H1 (cell line): ENCODE data around the gene RAB3A. TPM values are rescaled to one million over a fixed set of nuclear protein-coding genes. Genes with fewer than 3 reads are reported as not detected.

Experiments used
- CTCF ChIA-PET: fragments of 300-600 bp; sonication (Branson Sonifier 250); formaldehyde crosslinking; loops from one replicate; lab custom pipeline; 2021; ENCODE audit not compliant: partially characterized antibody; lab: Charles Lee
- POLR2A ChIA-PET: fragments of 300-600 bp; sonication (Branson Sonifier 250); formaldehyde crosslinking; loops from one replicate; lab custom pipeline; 2021; ENCODE audit warnings: inconsistent platforms; ENCODE audit not compliant: partially characterized antibody; lab: Charles Lee
- DNase-seq, 2 experiments: peaks; one replicate each; pipeline versions ENCODE4 v3.0.0 to v3.0.0-alpha.2; 2010 to 2022; ENCODE audit warnings: low spot score in 2 of 2, low read depth in 1 of 2, mixed read lengths in 1 of 2
- FAIRE-seq: peaks from 2 replicates; lab custom pipeline; 2011; peaks lifted over from hg19 to GRCh38; lab: Jason Lieb, UNC
- H2AFZ ChIP-seq: 2 replicates; pipeline ENCODE4 v1.8.1; 2012; ENCODE audit warnings: low read length, inconsistent platforms
- H2AK5ac ChIP-seq: 2 replicates; pipeline ENCODE4 v1.6.1; 2013; ENCODE audit warnings: low read depth, low read length
- H2BK120ac ChIP-seq: replicated peaks from 2 replicates; pipeline ENCODE3; 2013; ENCODE audit warnings: low read depth, low read length, inconsistent platforms
- H2BK12ac ChIP-seq: 2 replicates; pipeline ENCODE4 v1.6.1; 2013; ENCODE audit warnings: low read depth, low read length
- H2BK15ac ChIP-seq: 2 replicates; pipeline ENCODE4 v1.6.1; 2013; ENCODE audit warnings: low read length
- H2BK20ac ChIP-seq: 2 replicates; pipeline ENCODE4 v1.6.1; 2013; ENCODE audit warnings: low read length
- H2BK5ac ChIP-seq: 2 replicates; pipeline ENCODE4 v1.6.1; 2013; ENCODE audit warnings: low read depth, low read length
- H3K14ac ChIP-seq: 2 replicates; pipeline ENCODE4 v1.6.1; 2013; ENCODE audit warnings: inconsistent platforms; ENCODE audit not compliant: insufficient read length
- H3K18ac ChIP-seq: 2 replicates; pipeline ENCODE4 v1.6.1; 2013; ENCODE audit warnings: low read length; ENCODE audit errors: extremely low read depth
- H3K23ac ChIP-seq: 2 replicates; pipeline ENCODE4 v1.6.1; 2013; ENCODE audit warnings: inconsistent platforms; ENCODE audit not compliant: insufficient read length
- H3K23me2 ChIP-seq: 2 replicates; pipeline ENCODE4 v1.6.1; 2013; ENCODE audit warnings: low read depth, low read length
- H3K27ac ChIP-seq: 2 replicates; pipeline ENCODE4 v1.6.1; 2011; ENCODE audit warnings: low read depth, low read length, inconsistent platforms
- H3K27me3 ChIP-seq, 4 experiments: replicated peaks in 1 of 4; 1 replicate in 1 of 4; 2 replicates in 3 of 4; pipeline versions ENCODE4 v1.6.1 to v1.8.1; 2011 to 2013; ENCODE audit warnings: low read length in 3 of 4, mild to moderate bottlenecking in 3 of 4, inconsistent platforms in 2 of 4, mixed read lengths in 2 of 4, moderate library complexity in 1 of 4; ENCODE audit not compliant: control insufficient read depth in 3 of 4, insufficient read depth in 3 of 4; ENCODE audit errors: extremely low read depth in 1 of 4
- H3K36me3 ChIP-seq, 4 experiments: 2 replicates each; pipeline versions ENCODE4 v1.6.1 to v1.8.1; 2011 to 2013; ENCODE audit warnings: mild to moderate bottlenecking in 4 of 4, low read length in 3 of 4, moderate library complexity in 2 of 4, control low read depth in 1 of 4, inconsistent platforms in 1 of 4; ENCODE audit not compliant: insufficient read depth in 4 of 4, control insufficient read depth in 2 of 4
- H3K4ac ChIP-seq: replicated peaks from 2 replicates; pipeline ENCODE3; 2013; ENCODE audit warnings: low read length, low read depth, mixed read lengths, inconsistent platforms; ENCODE audit not compliant: insufficient read length
- H3K4me1 ChIP-seq, 4 experiments: replicated peaks in 1 of 4; 1 replicate in 1 of 4; 2 replicates in 3 of 4; pipeline versions ENCODE4 v1.6.1 to v1.8.1; 2011 to 2013; ENCODE audit warnings: low read length in 3 of 4, inconsistent platforms in 2 of 4, mixed read lengths in 1 of 4; ENCODE audit not compliant: insufficient read depth in 4 of 4, control insufficient read depth in 3 of 4
- H3K4me2 ChIP-seq, 2 experiments: 2 replicates each; pipeline versions ENCODE4 v1.6.1 to v1.8.1; 2011 to 2013; ENCODE audit warnings: low read depth in 2 of 2, low read length in 2 of 2, control low read depth in 1 of 2, inconsistent platforms in 1 of 2, mild to moderate bottlenecking in 1 of 2; ENCODE audit not compliant: insufficient read depth in 1 of 2
- H3K4me3 ChIP-seq, 4 experiments: fragments of 200-600, 300-600 bp in 1 of 4; sonication (generic), shearing (Covaris generic), sonication (Bioruptor Twin) in 1 of 4; 2 replicates each; pipeline versions ENCODE4 v1.5.1 to v1.8.1; 2011 to 2016; ENCODE audit warnings: low read length in 4 of 4, low read depth in 3 of 4, control low read depth in 2 of 4, inconsistent platforms in 2 of 4, mild to moderate bottlenecking in 2 of 4, mixed read lengths in 1 of 4, moderate library complexity in 1 of 4; ENCODE audit not compliant: insufficient read depth in 2 of 4; ENCODE audit errors: extremely low read depth in 1 of 4
- H3K56ac ChIP-seq: replicated peaks from 2 replicates; pipeline ENCODE3; 2013; ENCODE audit warnings: low read depth, mild to moderate bottlenecking, mixed read lengths, low read length, inconsistent platforms; ENCODE audit not compliant: insufficient read length
- H3K79me1 ChIP-seq: 2 replicates; pipeline ENCODE4 v1.6.1; 2013; ENCODE audit warnings: low read depth, low read length, control low read depth
- H3K79me2 ChIP-seq, 2 experiments: 2 replicates each; pipeline versions ENCODE4 v1.6.1 to v1.8.1; 2012 to 2013; ENCODE audit warnings: low read length in 2 of 2, mild to moderate bottlenecking in 2 of 2, inconsistent platforms in 1 of 2; ENCODE audit not compliant: insufficient read depth in 2 of 2, control insufficient read depth in 1 of 2
- H3K9ac ChIP-seq, 4 experiments: replicated peaks in 1 of 4; 1 replicate in 1 of 4; 2 replicates in 3 of 4; pipeline versions ENCODE4 v1.6.1 to v1.8.1; 2011 to 2013; ENCODE audit warnings: low read depth in 3 of 4, low read length in 3 of 4, control low read depth in 2 of 4, mild to moderate bottlenecking in 2 of 4, moderate library complexity in 2 of 4, inconsistent platforms in 1 of 4; ENCODE audit errors: extremely low read depth in 1 of 4
- H3K9me3 ChIP-seq, 2 experiments: 2 replicates each; pipeline versions ENCODE4 v1.6.1 to v1.8.1; 2012 to 2013; ENCODE audit warnings: mild to moderate bottlenecking in 2 of 2, moderate library complexity in 2 of 2, control low read depth in 1 of 2, inconsistent platforms in 1 of 2, low read depth in 1 of 2, low read length in 1 of 2, mixed read lengths in 1 of 2; ENCODE audit not compliant: insufficient read depth in 2 of 2
- H4K20me1 ChIP-seq, 2 experiments: replicated peaks in 1 of 2; 2 replicates each; pipeline versions ENCODE3 to v1.8.1; 2011 to 2013; ENCODE audit warnings: inconsistent platforms in 2 of 2, low read length in 2 of 2, mild to moderate bottlenecking in 1 of 2; ENCODE audit not compliant: insufficient read depth in 2 of 2, control insufficient read depth in 1 of 2
- H4K5ac ChIP-seq: 2 replicates; pipeline ENCODE4 v1.6.1; 2013; ENCODE audit warnings: low read length, low read depth, mixed read lengths, inconsistent platforms; ENCODE audit not compliant: insufficient read length
- H4K8ac ChIP-seq: 2 replicates; pipeline ENCODE4 v1.8.0; 2013; ENCODE audit warnings: mild to moderate bottlenecking, moderate library complexity, low read length, inconsistent platforms; ENCODE audit not compliant: insufficient read depth; ENCODE audit errors: extremely low read depth
- H4K91ac ChIP-seq: replicated peaks from 2 replicates; pipeline ENCODE3; 2013; ENCODE audit warnings: low read length, mixed read lengths, inconsistent platforms; ENCODE audit not compliant: insufficient read length
- KDM1A ChIP-seq: fragments of 200-600, 300-600 bp; sonication (generic); IDR thresholded peaks from 2 replicates; pipeline ENCODE4 v1.7.1; 2016; ENCODE audit warnings: mild to moderate bottlenecking, low read length, borderline replicate concordance
- NANOG ChIP-seq: IDR thresholded peaks from 2 replicates; pipeline ENCODE4 v1.6.1; 2011; ENCODE audit warnings: low read length, low read depth, mild to moderate bottlenecking, inconsistent platforms; ENCODE audit not compliant: insufficient read depth, poor library complexity, severe bottlenecking
- WGBS, 2 experiments: shearing (Covaris generic) in 1 of 2; methylation state at CpG; one replicate each; pipeline versions ENCODE4 v1.1.6 to v1.1.7; 2013 to 2015; ENCODE audit warnings: low lambda C conversion rate in 2 of 2, mixed read lengths in 2 of 2, inconsistent platforms in 1 of 2, low coverage in 1 of 2, missing lambda C conversion rate in 1 of 2; ENCODE audit not compliant: insufficient replicate concordance in 2 of 2, insufficient coverage in 1 of 2, insufficient read length in 1 of 2; ENCODE audit errors: extremely low coverage in 1 of 2, missing lambda C conversion rate in 1 of 2; 5-methylcytosine and 5-hydroxymethylcytosine counted together
- polyA plus RNA-seq, 7 experiments: library from polyadenylated mRNA; depleted of rRNA in 3 of 7; stranded (reverse) in 5 of 7; unstranded in 2 of 7; fragments of >200 nt in 5 of 7; fragments of 200-250 nt in 2 of 7; gene quantifications; 1 replicate in 5 of 7; 2 replicates in 1 of 7; 4 replicates in 1 of 7; pipeline versions ENCODE4 v1.2.1 to v1.2.3, GENCODE V29; 2011 to 2013; ENCODE audit warnings: missing spikeins in 2 of 7, mixed read lengths in 2 of 7
- total RNA-seq: library from RNA; stranded (reverse); fragmentation: NEBNext Ultra II Directional; extraction: Animal tissue kit (Norgen Biotek cat#: 25700); gene quantifications from 2 replicates; pipeline ENCODE4 v1.2.1, GENCODE V29; 2021

RAB3A gene
- total and polyA plus RNA-seq, 2 of the 8 experiments (the other 6 are each of a cell fraction or from before 2014, with no cell fraction given) = 13.6 to 14.2 TPM

GRCh38 chr19:18227781-18228271 is 24.0 kb upstream of the RAB3A start:
- WGBS, 2 experiments = 96% methylated on average over 6 of the region's 6 CpGs; no CpG with 5 or more reads in 1 of the 2 experiments
- H3K27ac ChIP-seq = no peak overlapping the region
- H3K23ac ChIP-seq = no peak overlapping the region
- no peak overlapping the region for H3K18ac ChIP-seq
- H3K23me2 ChIP-seq = peaks cover 18% of the 10 kb centered on the region
- FAIRE-seq (no peak), DNase-seq (no peak)
- no peak overlapping the region for H2BK20ac ChIP-seq
- no peaks in the 10 kb centered on the region for H3K9me3 ChIP-seq
- POLR2A ChIA-PET = no interaction called here
- no peak overlapping the region for H3K4me2 ChIP-seq
- no peaks in the 10 kb centered on the region for H4K20me1 ChIP-seq
- no peak overlapping the region for H3K4me3 ChIP-seq
- H2AK5ac ChIP-seq = no peak overlapping the region
- no peaks in the 10 kb centered on the region for H3K79me1 ChIP-seq
- H3K4me1 ChIP-seq = peaks cover 6 to 30% (median 26%) of the 10 kb centered on the region in 4 experiments
- H2BK12ac ChIP-seq = no peak overlapping the region
- no peak overlapping the region for H4K91ac ChIP-seq
- no peak overlapping the region for H2AFZ ChIP-seq
- no peak overlapping the region for H2BK15ac ChIP-seq
- no peak overlapping the region for H2BK5ac ChIP-seq
- CTCF ChIA-PET = interaction anchor here (6.4 to 10.1 kb wide), 2 partner anchors 17 to 25 kb away, joined by 45 to 140 read pairs; a partner anchor contains a TSS
- no peak overlapping the region; the same call in 1 of the 2 replicates for H4K8ac ChIP-seq
- no peaks in the 10 kb centered on the region for H3K79me2 ChIP-seq
- H3K9ac ChIP-seq = no peak overlapping the region
- H3K36me3 ChIP-seq = no peaks in the 10 kb centered on the region
- TF ChIP-seq NANOG = no peak
- TF ChIP-seq KDM1A = 0 out of 2 replicates have a peak, but pooled peaks have one; percentile 4
- no peak overlapping the region for H3K56ac ChIP-seq
- no peak overlapping the region for H2BK120ac ChIP-seq
- no peak overlapping the region for H3K14ac ChIP-seq
- peak overlapping the region; percentile 38 for H3K4ac ChIP-seq
- H4K5ac ChIP-seq = no peak overlapping the region
- H3K27me3 ChIP-seq = peaks cover 10 to 23% (median 17%) of the 10 kb centered on the region in 4 experiments
